Measurements from ENCODE around the gene SHFL. TPM values are rescaled to one million over a fixed set of nuclear protein-coding genes. Genes with fewer than 3 reads are reported as not detected.
A peak's percentile ranks its signal among the peaks of the same experiment; 100 is the strongest.

The SHFL gene
- total RNA-seq, 1 donor from 2014 or later, result 5.0 TPM

DNA sequence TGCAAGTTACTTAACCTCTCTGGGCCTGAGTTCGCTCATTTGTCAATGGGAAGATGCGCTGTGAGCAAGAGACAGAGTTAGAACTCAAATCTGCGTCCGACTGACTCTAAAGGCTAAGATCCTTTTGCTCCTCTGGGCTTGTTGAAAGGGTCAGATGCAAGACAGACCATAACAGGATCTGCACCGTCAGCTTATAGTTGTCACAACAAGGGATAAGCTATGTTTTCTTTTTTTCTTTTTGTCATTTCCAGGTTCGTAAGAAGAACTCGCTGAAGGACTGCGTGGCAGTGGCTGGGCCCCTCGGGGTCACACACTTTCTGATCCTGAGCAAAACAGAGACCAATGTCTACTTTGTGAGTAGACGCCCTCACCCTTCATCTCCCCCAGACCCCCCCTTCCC lies 21.1 kb downstream of the SHFL start:
- TF ChIP-seq, protein P1, sequence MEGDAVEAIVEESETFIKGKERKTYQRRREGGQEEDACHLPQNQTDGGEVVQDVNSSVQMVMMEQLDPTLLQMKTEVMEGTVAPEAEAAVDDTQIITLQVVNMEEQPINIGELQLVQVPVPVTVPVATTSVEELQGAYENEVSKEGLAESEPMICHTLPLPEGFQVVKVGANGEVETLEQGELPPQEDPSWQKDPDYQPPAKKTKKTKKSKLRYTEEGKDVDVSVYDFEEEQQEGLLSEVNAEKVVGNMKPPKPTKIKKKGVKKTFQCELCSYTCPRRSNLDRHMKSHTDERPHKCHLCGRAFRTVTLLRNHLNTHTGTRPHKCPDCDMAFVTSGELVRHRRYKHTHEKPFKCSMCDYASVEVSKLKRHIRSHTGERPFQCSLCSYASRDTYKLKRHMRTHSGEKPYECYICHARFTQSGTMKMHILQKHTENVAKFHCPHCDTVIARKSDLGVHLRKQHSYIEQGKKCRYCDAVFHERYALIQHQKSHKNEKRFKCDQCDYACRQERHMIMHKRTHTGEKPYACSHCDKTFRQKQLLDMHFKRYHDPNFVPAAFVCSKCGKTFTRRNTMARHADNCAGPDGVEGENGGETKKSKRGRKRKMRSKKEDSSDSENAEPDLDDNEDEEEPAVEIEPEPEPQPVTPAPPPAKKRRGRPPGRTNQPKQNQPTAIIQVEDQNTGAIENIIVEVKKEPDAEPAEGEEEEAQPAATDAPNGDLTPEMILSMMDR (IDR thresholded peaks at IDR 0.05; ENCODE audit: insufficient read depth, low read length, severe bottlenecking), result no peak
- DNase-seq (ENCODE audit: low read depth) (no peak), FAIRE-seq (no peak)
- Histone ChIP-seq H3K36me3 (ENCODE audit: control insufficient read depth, insufficient read depth, low read length) (peaks cover 35% of the 10 kb centered on the region), H3K4me3 (ENCODE audit: low read depth, low read length) (peak overlapping the region; percentile 95), H3K27me3 (ENCODE audit: control insufficient read depth, insufficient read depth, low read length) (no peaks in the 10 kb centered on the region)

DNA sequence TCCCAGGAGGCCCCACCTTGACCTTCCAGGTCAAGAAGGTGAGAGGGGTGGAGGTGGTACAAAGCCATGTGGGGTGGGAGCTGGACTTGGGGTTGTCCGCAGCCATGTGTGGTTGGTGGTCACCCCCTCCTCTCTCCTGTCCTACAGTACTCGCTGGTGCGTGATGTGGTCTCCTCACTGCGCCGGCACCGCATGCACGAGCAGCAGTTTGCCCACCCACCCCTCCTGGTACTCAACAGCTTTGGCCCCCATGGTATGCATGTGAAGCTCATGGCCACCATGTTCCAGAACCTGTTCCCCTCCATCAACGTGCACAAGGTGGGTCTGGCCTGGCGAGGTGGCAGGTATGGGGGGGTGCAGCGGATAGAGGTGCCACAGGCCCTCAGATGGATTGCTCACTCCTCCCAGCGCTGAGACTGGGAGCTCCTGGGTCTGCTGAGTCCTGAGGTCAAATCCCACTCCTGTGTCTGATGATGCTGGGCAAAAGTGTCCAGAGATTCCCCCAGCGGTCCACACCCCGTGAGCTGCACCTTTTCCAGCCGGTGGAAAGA lies 21.8 kb downstream of the SHFL start:
- TF ChIP-seq, protein P1 (IDR thresholded peaks at IDR 0.05; ENCODE audit: insufficient read depth, low read length, severe bottlenecking), result no peak
- Histone ChIP-seq H3K4me3 (ENCODE audit: low read depth, low read length) (no peak overlapping the region), H3K27me3 (ENCODE audit: control insufficient read depth, insufficient read depth, low read length) (no peaks in the 10 kb centered on the region), H3K36me3 (ENCODE audit: control insufficient read depth, insufficient read depth, low read length) (peaks cover 35% of the 10 kb centered on the region)
- FAIRE-seq (no peak), DNase-seq (ENCODE audit: low read depth) (no peak)

DNA sequence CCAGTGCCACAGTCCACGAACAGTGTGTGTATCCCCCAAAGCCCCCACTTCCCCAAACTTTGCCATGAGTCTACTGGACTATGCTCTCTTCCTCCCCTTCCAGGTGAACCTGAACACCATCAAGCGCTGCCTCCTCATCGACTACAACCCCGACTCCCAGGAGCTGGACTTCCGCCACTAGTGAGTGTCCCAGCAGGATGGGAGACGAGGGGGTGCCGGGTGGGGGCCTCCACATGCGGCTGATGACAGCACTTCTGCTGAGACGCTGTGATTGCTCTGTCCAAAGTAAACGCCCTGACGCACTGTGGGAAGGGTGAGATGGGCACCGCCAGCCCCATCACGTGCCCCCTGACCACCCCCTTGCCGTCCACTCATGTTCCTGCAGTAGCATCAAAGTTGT lies 23.4 kb downstream of the SHFL start:
- Histone ChIP-seq H3K4me3 (ENCODE audit: low read depth, low read length) (no peak overlapping the region), H3K36me3 (ENCODE audit: control insufficient read depth, insufficient read depth, low read length) (peaks cover 35% of the 10 kb centered on the region), H3K27me3 (ENCODE audit: control insufficient read depth, insufficient read depth, low read length) (no peaks in the 10 kb centered on the region)
- FAIRE-seq, result no peak
- TF ChIP-seq, protein P1 (IDR thresholded peaks at IDR 0.05; ENCODE audit: insufficient read depth, low read length, severe bottlenecking), result no peak
- no peak for DNase-seq (ENCODE audit: low read depth)

DNA sequence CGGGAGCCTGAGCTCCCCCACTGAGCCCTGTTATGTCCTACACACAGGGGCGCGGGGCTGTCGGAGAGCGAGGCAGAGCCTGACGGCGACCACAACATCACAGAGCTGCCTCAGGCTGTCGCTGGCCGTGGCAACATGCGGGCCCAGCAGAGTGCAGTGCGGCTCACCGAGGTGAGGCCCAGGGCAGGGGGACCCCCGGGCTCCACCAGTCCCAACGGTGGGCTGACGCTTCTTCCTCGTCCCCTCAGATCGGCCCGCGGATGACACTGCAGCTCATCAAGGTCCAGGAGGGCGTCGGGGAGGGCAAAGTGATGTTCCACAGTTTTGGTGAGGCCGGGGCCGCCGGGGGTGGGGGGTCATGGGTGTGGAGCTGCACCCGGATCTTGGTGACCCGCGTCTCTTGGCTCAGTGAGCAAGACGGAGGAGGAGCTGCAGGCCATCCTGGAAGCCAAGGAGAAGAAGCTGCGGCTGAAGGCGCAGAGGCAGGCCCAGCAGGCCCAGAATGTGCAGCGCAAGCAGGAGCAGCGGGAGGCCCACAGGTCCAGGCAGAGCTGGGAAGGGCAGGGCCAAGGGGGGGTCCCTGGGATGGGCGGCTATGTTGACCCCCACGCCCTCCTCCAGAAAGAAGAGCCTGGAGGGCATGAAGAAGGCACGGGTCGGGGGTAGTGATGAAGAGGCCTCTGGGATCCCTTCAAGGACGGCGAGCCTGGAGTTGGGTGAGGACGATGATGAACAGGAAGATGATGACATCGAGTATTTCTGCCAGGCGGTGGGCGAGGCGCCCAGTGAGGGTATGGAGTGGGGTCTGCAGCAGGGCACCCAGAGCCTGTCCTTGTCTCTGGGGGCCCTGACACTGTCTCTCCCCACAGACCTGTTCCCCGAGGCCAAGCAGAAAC lies 24.2 kb downstream of the SHFL start:
- TF ChIP-seq, protein P1 (IDR thresholded peaks at IDR 0.05; ENCODE audit: insufficient read depth, low read length, severe bottlenecking), result no peak
- no peak for FAIRE-seq
- H3K36me3 ChIP-seq (ENCODE audit: control insufficient read depth, insufficient read depth, low read length), result peaks cover 41% of the 10 kb centered on the region
- H3K4me3 ChIP-seq (ENCODE audit: low read depth, low read length), result no peak overlapping the region
- no peak for DNase-seq (ENCODE audit: low read depth)
- H3K27me3 ChIP-seq (ENCODE audit: control insufficient read depth, insufficient read depth, low read length), result no peaks in the 10 kb centered on the region

DNA sequence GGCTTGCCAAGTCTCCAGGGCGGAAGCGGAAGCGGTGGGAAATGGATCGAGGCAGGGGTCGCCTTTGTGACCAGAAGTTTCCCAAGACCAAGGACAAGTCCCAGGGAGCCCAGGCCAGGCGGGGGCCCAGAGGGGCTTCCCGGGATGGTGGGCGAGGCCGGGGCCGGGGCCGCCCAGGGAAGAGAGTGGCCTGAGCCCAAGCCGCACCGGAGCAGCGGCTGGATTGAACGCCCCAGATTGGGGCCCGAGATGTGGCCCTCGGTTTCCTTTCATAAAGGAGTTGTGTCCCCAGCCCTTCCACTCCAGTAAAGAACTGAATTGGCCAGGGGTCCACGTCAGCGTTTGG lies 24.8 kb downstream of the SHFL start:
- DNase-seq (ENCODE audit: low read depth), result no peak
- no peak for FAIRE-seq
- H3K27me3 ChIP-seq (ENCODE audit: control insufficient read depth, insufficient read depth, low read length), result no peaks in the 10 kb centered on the region
- H3K36me3 ChIP-seq (ENCODE audit: control insufficient read depth, insufficient read depth, low read length), result peaks cover 45% of the 10 kb centered on the region
- TF ChIP-seq, protein P1 (IDR thresholded peaks at IDR 0.05; ENCODE audit: insufficient read depth, low read length, severe bottlenecking), result no peak
- no peak overlapping the region for H3K4me3 ChIP-seq (ENCODE audit: low read depth, low read length)
